Upper lobe of left lung (tissue), 4 donors: ENCODE results near the gene STOM.

Experiments used
- POLR2A ChIP-seq, 4 donors: fragments of 450-650 bp; IDR thresholded peaks; one replicate each; pipeline ENCODE4 v1.5.1; 2016 to 2017; ENCODE audit warnings: antibody characterized with exemption in 4 of 4, mild to moderate bottlenecking in 2 of 4
- POLR2AphosphoS5 ChIP-seq, 2 donors: sonication (generic); formaldehyde crosslinking; IDR thresholded peaks; one replicate each; pipeline ENCODE4 v1.5.1; 2017; ENCODE audit warnings: antibody characterized with exemption in 2 of 2
- TF ChIP-seq, protein P1 (sequence below), 6 experiments: fragments of 450-650 bp in 4 of 6; fragments of 200-600 bp in 2 of 6; sonication (generic) in 2 of 6; IDR thresholded peaks; one replicate each; pipeline ENCODE4 v1.5.1; 2016 to 2019; ENCODE audit warnings: antibody characterized with exemption in 6 of 6

DNA sequence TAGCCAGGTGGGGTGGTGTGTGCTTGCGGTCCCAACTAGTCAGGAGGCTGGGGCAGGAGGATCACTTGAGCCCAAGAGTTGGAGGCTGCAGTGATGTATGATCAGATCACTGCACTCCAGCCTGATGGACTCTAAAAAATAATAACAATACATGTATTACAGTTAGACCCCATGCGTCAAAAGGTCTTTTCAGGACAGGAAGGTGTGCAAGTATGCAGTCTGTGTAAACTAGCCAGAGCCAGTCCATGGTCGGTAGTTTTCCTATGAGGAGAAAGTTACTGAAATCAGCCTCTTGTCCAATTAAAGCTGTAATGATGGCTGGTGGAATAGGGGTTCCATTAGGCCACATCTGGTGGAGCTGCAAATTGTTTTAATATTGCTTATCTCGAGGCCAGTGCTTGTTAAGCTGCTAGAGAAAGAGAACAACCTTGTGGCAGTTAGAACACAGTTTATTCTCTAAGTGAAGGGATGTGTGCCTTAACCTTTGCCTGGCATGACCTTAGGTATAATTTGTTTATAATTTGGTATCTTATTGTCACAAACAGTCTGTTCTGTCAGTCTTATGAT, 1.5 kb upstream of the STOM start:
- TF ChIP-seq, protein P1, sequence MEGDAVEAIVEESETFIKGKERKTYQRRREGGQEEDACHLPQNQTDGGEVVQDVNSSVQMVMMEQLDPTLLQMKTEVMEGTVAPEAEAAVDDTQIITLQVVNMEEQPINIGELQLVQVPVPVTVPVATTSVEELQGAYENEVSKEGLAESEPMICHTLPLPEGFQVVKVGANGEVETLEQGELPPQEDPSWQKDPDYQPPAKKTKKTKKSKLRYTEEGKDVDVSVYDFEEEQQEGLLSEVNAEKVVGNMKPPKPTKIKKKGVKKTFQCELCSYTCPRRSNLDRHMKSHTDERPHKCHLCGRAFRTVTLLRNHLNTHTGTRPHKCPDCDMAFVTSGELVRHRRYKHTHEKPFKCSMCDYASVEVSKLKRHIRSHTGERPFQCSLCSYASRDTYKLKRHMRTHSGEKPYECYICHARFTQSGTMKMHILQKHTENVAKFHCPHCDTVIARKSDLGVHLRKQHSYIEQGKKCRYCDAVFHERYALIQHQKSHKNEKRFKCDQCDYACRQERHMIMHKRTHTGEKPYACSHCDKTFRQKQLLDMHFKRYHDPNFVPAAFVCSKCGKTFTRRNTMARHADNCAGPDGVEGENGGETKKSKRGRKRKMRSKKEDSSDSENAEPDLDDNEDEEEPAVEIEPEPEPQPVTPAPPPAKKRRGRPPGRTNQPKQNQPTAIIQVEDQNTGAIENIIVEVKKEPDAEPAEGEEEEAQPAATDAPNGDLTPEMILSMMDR (IDR thresholded peaks at IDR 0.05) = no peak
- TF ChIP-seq POLR2AphosphoS5 (IDR thresholded peaks at IDR 0.05) = no peak
- TF ChIP-seq POLR2A (IDR thresholded peaks at IDR 0.05) = no peak
